Hematopoietic multipotent progenitor cell treated with erythropoietin and hydrocortisone succinate and interleukin-3 and kit ligand, for 4 days (in vitro differentiated cells): ENCODE results near the gene C11orf97.
A peak's percentile ranks its signal among the peaks of the same experiment; 100 is the strongest.
"Not testable (repeated sequence)": the region's sequence is repeated elsewhere in the genome, so short reads cannot be mapped to it uniquely, and the experiment has no call there.

Experiments used
- DNase-seq: peaks from one replicate; pipeline ENCODE4 v3.0.0-alpha.2; 2015

The C11orf97 gene

GRCh38 chr11:94511932-94512781 lies at the start of gene C11orf97:
C11orf97 (plus strand) TSS chr11:94512461; CDS start chr11:94512529, 68 bp downstream.
- DNase-seq, result peak; percentile 72

GRCh38 chr11:94469416-94469815 lies 42.8 kb upstream of the C11orf97 start:
- DNase-seq, result no peak

- peak; percentile 90 for DNase-seq
Measured at GRCh38 chr11:94472916-94473799, 39.1 kb upstream of the C11orf97 start.

- peak; percentile 34 for DNase-seq
Measured at GRCh38 chr11:94477624-94478023, 34.6 kb upstream of the C11orf97 start.

- no peak for DNase-seq
Measured at GRCh38 chr11:94481342-94481741, 30.9 kb upstream of the C11orf97 start.

- no peak for DNase-seq
Measured at GRCh38 chr11:94486068-94486467, 26.2 kb upstream of the C11orf97 start.

- DNase-seq, result peak; percentile 99
Measured at GRCh38 chr11:94493281-94494125, 18.8 kb upstream of the C11orf97 start, which contains the start of the genes ANKRD49 and MRE11. ANKRD49 (plus strand) TSS chr11:94493984; CDS start chr11:94496694, 2,710 bp downstream. MRE11 (minus strand) TSS chr11:94493844; CDS start chr11:94492801, 1,043 bp downstream.

- DNase-seq, result peak; percentile 66
Measured at GRCh38 chr11:94494126-94494680, 18.1 kb upstream of the C11orf97 start.

- no peak for DNase-seq
Measured at GRCh38 chr11:94500181-94500580, 12.1 kb upstream of the C11orf97 start.

GRCh38 chr11:94501522-94501921 lies 10.7 kb upstream of the C11orf97 start:
- DNase-seq, result no peak

GRCh38 chr11:94504689-94505293 lies 7.5 kb upstream of the C11orf97 start:
- peak; percentile 83 for DNase-seq

- DNase-seq, result not testable (repeated sequence)
Measured at GRCh38 chr11:94506513-94506912, 5.7 kb upstream of the C11orf97 start.

GRCh38 chr11:94507485-94507884 lies 4.8 kb upstream of the C11orf97 start:
- DNase-seq, result no peak

GRCh38 chr11:94513091-94513490 lies 830 bp downstream of the C11orf97 start:
- no peak for DNase-seq

- no peak for DNase-seq
Measured at GRCh38 chr11:94515398-94515797, 3.1 kb downstream of the C11orf97 start.

- DNase-seq, result no peak
Measured at GRCh38 chr11:94516725-94517124, 4.5 kb downstream of the C11orf97 start.

- no peak for DNase-seq
Measured at GRCh38 chr11:94518300-94518699, 6.0 kb downstream of the C11orf97 start.

- DNase-seq, result peak; percentile 76
Measured at GRCh38 chr11:94519478-94520084, 7.3 kb downstream of the C11orf97 start.

GRCh38 chr11:94521684-94522083 lies 9.4 kb downstream of the C11orf97 start:
- DNase-seq, result peak; percentile 60

GRCh38 chr11:94524341-94524740 lies 12.1 kb downstream of the C11orf97 start:
- DNase-seq, result no peak
